Activated CD4-positive, alpha-beta T cell treated with anti-CD3 and anti-CD28 coated beads, Interleukin-2, amount 50 U/mL, for 24 hours (primary cell): ENCODE data around the gene RFLNA.
"Not testable (repeated sequence)": the region's sequence is repeated elsewhere in the genome, so short reads cannot be mapped to it uniquely, and the experiment has no call there.

Experiments used
- DNase-seq, 2 donors: peaks; one replicate each; pipeline ENCODE4 v3.0.0-alpha.2; 2020; ENCODE audit warnings: low read depth in 1 of 2, low spot score in 1 of 2

The RFLNA gene

GRCh38 chr12:124282287-124282686, 12.6 kb upstream of the RFLNA start:
- DNase-seq: no peak

GRCh38 chr12:124283326-124283725, 11.6 kb upstream of the RFLNA start:
- no peak for DNase-seq

- DNase-seq: no peak
Observed at GRCh38 chr12:124284368-124284767, 10.5 kb upstream of the RFLNA start.

GRCh38 chr12:124286414-124286813, 8.5 kb upstream of the RFLNA start:
- no peak for DNase-seq

- no peak for DNase-seq
Observed at GRCh38 chr12:124286971-124287370, 7.9 kb upstream of the RFLNA start.

- no peak for DNase-seq
Observed at GRCh38 chr12:124289634-124290600, 5.0 kb upstream of the RFLNA start.

- DNase-seq: no peak
Observed at GRCh38 chr12:124292385-124292784, 2.5 kb upstream of the RFLNA start.

GRCh38 chr12:124293286-124294003, 1.4 kb upstream of the RFLNA start:
- no peak for DNase-seq

GRCh38 chr12:124295431-124296058, 652 bp downstream of the RFLNA start:
- no peak for DNase-seq

GRCh38 chr12:124296295-124296915, 1.5 kb downstream of the RFLNA start:
- no peak for DNase-seq

- DNase-seq: no peak
Observed at GRCh38 chr12:124296916-124297351, 2.0 kb downstream of the RFLNA start.

GRCh38 chr12:124297389-124297788, 2.5 kb downstream of the RFLNA start:
- DNase-seq: no peak

GRCh38 chr12:124297856-124298255, 3.0 kb downstream of the RFLNA start:
- DNase-seq: no peak

- no peak for DNase-seq
Observed at GRCh38 chr12:124298685-124299410, 4.0 kb downstream of the RFLNA start.

- DNase-seq: no peak
Observed at GRCh38 chr12:124299628-124300388, 4.9 kb downstream of the RFLNA start.

- not testable (repeated sequence) for DNase-seq
Observed at GRCh38 chr12:124300657-124301056, 5.8 kb downstream of the RFLNA start.

- no peak for DNase-seq
Observed at GRCh38 chr12:124301084-124301654, 6.3 kb downstream of the RFLNA start.

- no peak for DNase-seq
Observed at GRCh38 chr12:124302241-124302806, 7.4 kb downstream of the RFLNA start.
